ENCODE data around the gene BLACAT1. TPM values are rescaled to one million over a fixed set of nuclear protein-coding genes. Genes with fewer than 3 reads are reported as not detected.

The BLACAT1 gene
- total and polyA plus RNA-seq, 10 donors: 0.02 to 0.51 (median 0.24) TPM; not detected in 4

- peaks cover 0 to 21% (median 18%) of the 10 kb centered on the region in 8 donors for H3K9me3 ChIP-seq
- H3K4me1 ChIP-seq: peaks cover 6 to 34% (median 24%) of the 10 kb centered on the region in 6 donors
- intact Hi-C loops (cut with DNase I; ENCODE audit: low total_unique reads): no loop called here
- no peak for DNase-seq
- H3K4me3 ChIP-seq: no peak overlapping the region
- no peaks in the 10 kb centered on the region for H3K36me3 ChIP-seq
- H3K27ac ChIP-seq: no peak overlapping the region
- TF ChIP-seq POLR2A (IDR thresholded peaks at IDR 0.05) (no peak), POLR2AphosphoS5 (IDR thresholded peaks at IDR 0.05) (no peak), CTCF (IDR thresholded peaks at IDR 0.05 in 8 of 11, conservative IDR thresholded peaks at IDR 0.05 in 3 of 11) (no peak)
- 68 to 86% (median 81%) methylated on average over 10 to 12 of the region's 12 CpGs for WGBS, 5 donors
- peaks cover 0 to 61% (median 23%) of the 10 kb centered on the region in 7 donors for H3K27me3 ChIP-seq (replicated peaks in 1 of 7)
Measured at GRCh38 chr1:205477759-205478247, 22.0 kb upstream of the BLACAT1 start.

- Histone ChIP-seq H3K36me3 (no peaks in the 10 kb centered on the region), H3K9me3 (peaks cover 0 to 21% (median 18%) of the 10 kb centered on the region in 8 donors), H3K4me1 (peaks cover 6 to 32% (median 24%) of the 10 kb centered on the region in 6 donors), H3K27ac (no peak overlapping the region), H3K27me3 (replicated peaks in 1 of 7) (peaks cover 0 to 60% (median 26%) of the 10 kb centered on the region in 7 donors), H3K4me3 (no peak overlapping the region)
- no peak for TF ChIP-seq POLR2A (IDR thresholded peaks at IDR 0.05)
- no peak for TF ChIP-seq CTCF (IDR thresholded peaks at IDR 0.05 in 8 of 11, conservative IDR thresholded peaks at IDR 0.05 in 3 of 11)
- TF ChIP-seq POLR2AphosphoS5 (IDR thresholded peaks at IDR 0.05): no peak
- 73 to 83% (median 79%) methylated on average over 2 to 6 of the region's 6 CpGs for WGBS, 5 donors
- intact Hi-C loops (cut with DNase I; ENCODE audit: low total_unique reads): no loop called here
- DNase-seq: no peak
Measured at GRCh38 chr1:205477121-205477758, 21.4 kb upstream of the BLACAT1 start.

- Histone ChIP-seq H3K4me3 (no peak overlapping the region), H3K27ac (no peak overlapping the region), H3K36me3 (no peaks in the 10 kb centered on the region), H3K4me1 (peaks cover 6 to 26% (median 21%) of the 10 kb centered on the region in 6 donors), H3K9me3 (peaks cover 0 to 21% (median 18%) of the 10 kb centered on the region in 8 donors), H3K27me3 (replicated peaks in 1 of 7) (peaks cover 0 to 57% (median 23%) of the 10 kb centered on the region in 7 donors)
- no peak for TF ChIP-seq POLR2A (IDR thresholded peaks at IDR 0.05)
- TF ChIP-seq POLR2AphosphoS5 (IDR thresholded peaks at IDR 0.05): no peak
- no peak for TF ChIP-seq CTCF (IDR thresholded peaks at IDR 0.05 in 8 of 11, conservative IDR thresholded peaks at IDR 0.05 in 3 of 11)
- 91 to 95% (median 93%) methylated on average over 4 of the region's 4 CpGs for WGBS, 5 donors
- DNase-seq: no peak
- intact Hi-C loops (cut with DNase I; ENCODE audit: low total_unique reads): no loop called here
Measured at GRCh38 chr1:205476648-205477047, 20.8 kb upstream of the BLACAT1 start.

GRCh38 chr1:205475855-205476254, 20.0 kb upstream of the BLACAT1 start:
- TF ChIP-seq CTCF (IDR thresholded peaks at IDR 0.05 in 8 of 11, conservative IDR thresholded peaks at IDR 0.05 in 3 of 11) (no peak), POLR2A (IDR thresholded peaks at IDR 0.05) (no peak), POLR2AphosphoS5 (IDR thresholded peaks at IDR 0.05) (no peak)
- Histone ChIP-seq H3K36me3 (no peaks in the 10 kb centered on the region), H3K9me3 (peaks cover 0 to 21% (median 18%) of the 10 kb centered on the region in 8 donors), H3K4me3 (no peak overlapping the region), H3K27ac (no peak overlapping the region), H3K27me3 (replicated peaks in 1 of 7) (peaks cover 0 to 57% (median 15%) of the 10 kb centered on the region in 7 donors), H3K4me1 (peaks cover 6 to 19% (median 13%) of the 10 kb centered on the region in 6 donors)
- intact Hi-C loops (cut with DNase I; ENCODE audit: low total_unique reads): no loop called here
- 95 to 100% (median 97%) methylated on average over 1 of the region's 1 CpG for WGBS, 5 donors
- no peak for DNase-seq

All from spleen (tissue), 11 donors.